Natural killer cell (primary cell): ENCODE data around the gene ISM1. TPM values are rescaled to one million over a fixed set of nuclear protein-coding genes. Genes with fewer than 3 reads are reported as not detected.
A peak's percentile ranks its signal among the peaks of the same experiment; 100 is the strongest.

Source experiments
- ATAC-seq, 3 donors: fragments of 150-1000 bp in 2 of 3; fragments of 200-7000 bp in 1 of 3; cut with Tn5 transposase; 1 replicate in 1 of 3; 2 replicates in 2 of 3; pipeline ENCODE4 v1.10.0; 2021; ENCODE audit warnings: mild to moderate bottlenecking in 2 of 3, moderate library complexity in 2 of 3
- DNase-seq, 2 donors: peaks; one replicate each; pipeline versions ENCODE4 v3.0.0 to v3.0.0-alpha.2; 2013 to 2021; ENCODE audit warnings: mixed read lengths in 1 of 2
- H3K27ac ChIP-seq: one replicate; pipeline ENCODE4 v1.5.1; 2013; ENCODE audit warnings: mild to moderate bottlenecking, low read length
- H3K27me3 ChIP-seq: one replicate; pipeline ENCODE4 v1.6.1; 2013; ENCODE audit warnings: low read length; ENCODE audit not compliant: control insufficient read depth, insufficient read depth
- H3K36me3 ChIP-seq: one replicate; pipeline ENCODE4 v1.6.1; 2013; ENCODE audit warnings: low read length; ENCODE audit not compliant: control insufficient read depth, insufficient read depth
- H3K4me1 ChIP-seq: one replicate; pipeline ENCODE4 v1.6.1; 2013; ENCODE audit warnings: low read length; ENCODE audit not compliant: control insufficient read depth, insufficient read depth
- H3K4me3 ChIP-seq: one replicate; pipeline ENCODE4 v1.5.1; 2013; ENCODE audit warnings: low read length
- H3K9me3 ChIP-seq: one replicate; pipeline ENCODE4 v1.6.1; 2013; ENCODE audit warnings: low read length; ENCODE audit not compliant: control insufficient read depth, insufficient read depth
- H3K27ac Mint-ChIP-seq, 2 donors: one replicate each; pipeline ENCODE4 v1.8.0; 2022; ENCODE audit warnings: mild to moderate bottlenecking in 2 of 2, mixed read lengths in 2 of 2, moderate library complexity in 1 of 2
- H3K27me3 Mint-ChIP-seq, 2 donors: one replicate each; pipeline ENCODE4 v1.8.0; 2022; ENCODE audit warnings: low read depth in 2 of 2, mixed read lengths in 2 of 2
- H3K36me3 Mint-ChIP-seq: one replicate; pipeline ENCODE4 v1.8.0; 2022; ENCODE audit warnings: mixed read lengths
- H3K4me1 Mint-ChIP-seq, 2 donors: one replicate each; pipeline ENCODE4 v1.8.0; 2022; ENCODE audit warnings: mixed read lengths in 2 of 2
- H3K4me3 Mint-ChIP-seq: one replicate; pipeline ENCODE4 v1.8.0; 2022; ENCODE audit warnings: mild to moderate bottlenecking, moderate library complexity, mixed read lengths
- H3K9me3 Mint-ChIP-seq, 2 donors: one replicate each; pipeline ENCODE4 v1.8.0; 2022; ENCODE audit warnings: mixed read lengths in 2 of 2
- WGBS: methylation state at CpG from one replicate; pipeline ENCODE4 v1.1.7; 2013; ENCODE audit warnings: missing lambda C conversion rate; ENCODE audit not compliant: insufficient coverage; 5-methylcytosine and 5-hydroxymethylcytosine counted together
- intact Hi-C: fragments of 100-400 bp; cut with micrococcal nuclease; formaldehyde crosslinking; loops from one replicate; pipeline ENCODE4 v1.14.2; 2022
- total RNA-seq, 4 donors: library from RNA; stranded (reverse); fragments of 120-200 nt in 1 of 4; gene quantifications; one replicate each; pipeline versions ENCODE4 v1.2.3 to v1.2.4, GENCODE V29; 2013 to 2022
- TF ChIP-seq, protein P1 (sequence below): fragments of 200-600 bp; IDR thresholded peaks from one replicate; pipeline ENCODE4 v1.8.0; 2022; ENCODE audit warnings: antibody characterized with exemption

Gene ISM1
- total RNA-seq, 3 donors from 2014 or later (not counting 1 experiment from before 2014, with no cell fraction given): 0.13 TPM; not detected in 2

DNA sequence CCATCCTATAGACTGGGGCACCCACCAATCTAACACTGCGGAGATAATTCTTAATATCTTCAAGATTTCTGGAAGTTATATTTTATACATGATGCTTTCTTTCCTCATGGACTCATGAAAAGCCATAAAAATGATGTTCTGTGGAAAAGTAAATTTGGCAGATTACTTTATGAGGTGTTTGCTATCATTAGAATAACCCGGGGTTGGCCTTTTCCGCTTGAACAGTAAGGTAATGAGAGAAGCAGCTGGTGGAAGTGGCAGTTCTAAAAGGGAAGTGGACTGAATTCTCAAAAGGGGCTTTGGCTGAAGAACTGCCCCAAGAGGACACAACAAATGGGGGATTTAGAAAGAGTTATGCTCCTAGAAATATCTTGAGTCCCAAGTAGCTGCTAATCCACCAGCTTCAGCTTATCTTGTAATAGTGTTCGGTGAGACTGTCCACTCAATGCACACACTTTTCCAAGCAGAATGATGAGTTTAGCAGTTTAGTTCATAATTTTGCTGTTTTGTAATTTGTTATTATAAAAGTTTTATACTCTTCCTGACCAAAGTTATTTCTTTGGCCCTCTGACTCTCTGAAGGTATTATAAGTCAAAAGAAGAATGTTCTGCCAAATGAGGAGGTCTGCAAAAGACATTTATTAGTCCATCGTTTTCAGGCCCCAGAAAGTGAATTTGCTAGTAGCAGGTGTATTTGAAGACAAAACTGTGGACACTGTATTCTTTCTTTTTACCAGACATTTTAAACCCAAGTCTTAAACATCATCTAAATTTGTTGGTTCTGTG, 2.9 kb downstream of the ISM1 start:
- Histone ChIP-seq H3K9me3 (no peaks in the 10 kb centered on the region), H3K4me1 (peaks cover 22% of the 10 kb centered on the region), H3K36me3 (no peaks in the 10 kb centered on the region), H3K27ac (no peak overlapping the region), H3K27me3 (peaks cover 27% of the 10 kb centered on the region), H3K4me3 (no peak overlapping the region)
- Mint-ChIP-seq H3K36me3 (no peaks in the 10 kb centered on the region), H3K4me3 (peak overlapping the region; percentile 13), H3K27me3 (peaks cover 25 to 41% of the 10 kb centered on the region in 2 donors), H3K4me1 (peaks cover 13 to 24% of the 10 kb centered on the region in 2 donors), H3K9me3 (no peaks in the 10 kb centered on the region), H3K27ac (no peak overlapping the region)
- TF ChIP-seq, protein P1, sequence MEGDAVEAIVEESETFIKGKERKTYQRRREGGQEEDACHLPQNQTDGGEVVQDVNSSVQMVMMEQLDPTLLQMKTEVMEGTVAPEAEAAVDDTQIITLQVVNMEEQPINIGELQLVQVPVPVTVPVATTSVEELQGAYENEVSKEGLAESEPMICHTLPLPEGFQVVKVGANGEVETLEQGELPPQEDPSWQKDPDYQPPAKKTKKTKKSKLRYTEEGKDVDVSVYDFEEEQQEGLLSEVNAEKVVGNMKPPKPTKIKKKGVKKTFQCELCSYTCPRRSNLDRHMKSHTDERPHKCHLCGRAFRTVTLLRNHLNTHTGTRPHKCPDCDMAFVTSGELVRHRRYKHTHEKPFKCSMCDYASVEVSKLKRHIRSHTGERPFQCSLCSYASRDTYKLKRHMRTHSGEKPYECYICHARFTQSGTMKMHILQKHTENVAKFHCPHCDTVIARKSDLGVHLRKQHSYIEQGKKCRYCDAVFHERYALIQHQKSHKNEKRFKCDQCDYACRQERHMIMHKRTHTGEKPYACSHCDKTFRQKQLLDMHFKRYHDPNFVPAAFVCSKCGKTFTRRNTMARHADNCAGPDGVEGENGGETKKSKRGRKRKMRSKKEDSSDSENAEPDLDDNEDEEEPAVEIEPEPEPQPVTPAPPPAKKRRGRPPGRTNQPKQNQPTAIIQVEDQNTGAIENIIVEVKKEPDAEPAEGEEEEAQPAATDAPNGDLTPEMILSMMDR: no peak
- ATAC-seq: no peak
- DNase-seq: no peak
- WGBS: 79% methylated on average over 3 of the region's 5 CpGs
- intact Hi-C loops: no loop called here

DNA sequence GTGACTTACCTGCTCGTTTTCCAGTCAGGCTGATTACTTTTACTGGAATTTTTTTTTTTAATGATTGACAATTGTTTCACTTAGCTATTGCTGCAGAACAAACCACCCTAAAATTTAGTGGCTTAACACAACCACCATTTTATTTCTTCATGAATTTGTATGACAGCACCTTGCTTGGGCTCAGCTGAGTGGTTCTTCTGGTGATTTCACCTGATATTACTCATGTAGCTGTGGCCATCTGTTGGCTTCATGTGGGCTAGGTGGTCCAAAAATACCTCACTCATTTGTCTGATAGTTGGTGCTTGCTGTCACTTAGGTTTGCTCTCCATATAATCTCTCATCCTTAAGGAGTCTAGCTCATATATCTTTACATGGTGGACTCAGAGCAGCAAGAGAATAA, 5.3 kb downstream of the ISM1 start:
- H3K9me3 Mint-ChIP-seq: no peaks in the 10 kb centered on the region
- no peak for ATAC-seq
- TF ChIP-seq, protein P1: no peak
- peaks cover 28 to 32% of the 10 kb centered on the region in 2 donors for H3K4me1 Mint-ChIP-seq
- intact Hi-C loops: no loop called here
- Histone ChIP-seq H3K36me3 (no peaks in the 10 kb centered on the region), H3K4me3 (no peak overlapping the region), H3K4me1 (peaks cover 10% of the 10 kb centered on the region), H3K27me3 (peaks cover 12% of the 10 kb centered on the region), H3K9me3 (no peaks in the 10 kb centered on the region), H3K27ac (no peak overlapping the region)
- no peaks in the 10 kb centered on the region for H3K36me3 Mint-ChIP-seq
- no peak for DNase-seq
- H3K27ac Mint-ChIP-seq: no peak overlapping the region
- H3K4me3 Mint-ChIP-seq: no peak overlapping the region
- peaks cover 14 to 27% of the 10 kb centered on the region in 2 donors for H3K27me3 Mint-ChIP-seq
- 60% methylated on average over 1 of the region's 1 CpG for WGBS

DNA sequence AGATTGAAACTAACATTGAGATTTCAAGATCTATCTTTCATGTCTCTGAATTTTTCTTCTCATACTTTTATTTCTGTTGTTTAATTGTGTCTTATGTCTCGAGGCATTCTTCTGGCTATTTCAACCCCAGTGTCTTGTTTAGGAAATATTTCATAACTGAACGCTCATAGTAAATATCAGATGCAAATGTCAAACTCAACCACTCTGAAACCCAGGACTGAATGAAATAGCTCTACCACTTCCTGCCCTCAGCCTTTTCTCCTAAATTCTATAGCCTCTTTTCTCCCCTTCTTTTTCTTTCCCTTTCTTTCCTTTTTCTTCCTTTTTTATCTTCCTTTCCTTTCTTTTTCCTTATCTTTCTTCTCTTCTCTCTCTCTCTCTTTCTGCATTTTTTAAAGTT, 7.7 kb downstream of the ISM1 start:
- WGBS: 37% methylated on average over 2 of the region's 2 CpGs
- no peaks in the 10 kb centered on the region for H3K9me3 Mint-ChIP-seq
- no peaks in the 10 kb centered on the region for H3K9me3 ChIP-seq
- H3K27ac ChIP-seq: no peak overlapping the region
- intact Hi-C loops: no loop called here
- peaks cover 31% of the 10 kb centered on the region in 2 donors for H3K4me1 Mint-ChIP-seq
- no peaks in the 10 kb centered on the region for H3K36me3 ChIP-seq
- peaks cover 8 to 13% of the 10 kb centered on the region in 2 donors for H3K27me3 Mint-ChIP-seq
- ATAC-seq: no peak
- peak overlapping the region; percentile 11 for H3K4me3 Mint-ChIP-seq
- H3K36me3 Mint-ChIP-seq: no peaks in the 10 kb centered on the region
- DNase-seq: no peak
- H3K27ac Mint-ChIP-seq: peak overlapping the region in 1 of 2 donors; percentile 17
- peaks cover 5% of the 10 kb centered on the region for H3K4me1 ChIP-seq
- peaks cover 2% of the 10 kb centered on the region for H3K27me3 ChIP-seq
- TF ChIP-seq, protein P1: no peak
- no peak overlapping the region for H3K4me3 ChIP-seq

DNA sequence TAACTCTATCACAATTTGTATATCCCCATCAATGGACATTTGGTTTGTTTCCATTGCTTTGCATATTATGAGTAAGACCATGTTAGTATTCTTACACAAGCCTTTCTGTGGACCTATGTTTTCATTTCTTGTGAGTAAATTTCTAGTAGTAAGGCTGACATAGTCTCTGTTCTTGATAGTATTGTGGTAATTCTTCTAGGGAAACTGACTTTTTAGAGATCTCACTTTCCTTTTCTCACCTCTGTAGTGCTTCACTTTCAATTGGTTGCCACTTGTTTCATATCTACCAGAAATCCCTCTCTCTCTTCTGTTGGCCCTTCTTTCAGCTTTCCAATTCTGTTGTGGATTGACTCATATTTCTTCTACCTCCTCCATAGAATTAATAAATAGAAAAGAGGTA, 8.5 kb downstream of the ISM1 start:
- Histone ChIP-seq H3K27me3 (peaks cover 2% of the 10 kb centered on the region), H3K4me3 (no peak overlapping the region), H3K4me1 (peaks cover 5% of the 10 kb centered on the region), H3K36me3 (no peaks in the 10 kb centered on the region), H3K27ac (no peak overlapping the region), H3K9me3 (no peaks in the 10 kb centered on the region)
- intact Hi-C loops: no loop called here
- TF ChIP-seq, protein P1: no peak
- peak in 1 of 3 donors; percentile 32 for ATAC-seq
- H3K9me3 Mint-ChIP-seq: no peaks in the 10 kb centered on the region
- no peak overlapping the region for H3K27ac Mint-ChIP-seq
- H3K4me1 Mint-ChIP-seq: peaks cover 31% of the 10 kb centered on the region in 2 donors
- no peak for DNase-seq
- H3K27me3 Mint-ChIP-seq: peaks cover under 1 to 9% of the 10 kb centered on the region in 2 donors
- no peaks in the 10 kb centered on the region for H3K36me3 Mint-ChIP-seq
- H3K4me3 Mint-ChIP-seq: no peak overlapping the region
